ENCODE data around the gene LRP1B. TPM values are rescaled to one million over a fixed set of nuclear protein-coding genes. Genes with fewer than 3 reads are reported as not detected.

LRP1B gene
- polyA plus RNA-seq, 1 of the 3 experiments (the other 2 are of a cell fraction) = 0.28 TPM

- no peaks in the 10 kb centered on the region for H4K20me1 ChIP-seq (ENCODE audit: insufficient read depth)
- DNase-seq = no peak
- no peaks in the 10 kb centered on the region for H3K4me1 ChIP-seq (ENCODE audit: control insufficient read depth in 1 of 2, insufficient read depth in 2 of 2, low read depth in 1 of 2, low read length in 1 of 2)
- no peak overlapping the region for H3K4me2 ChIP-seq
- ChIA-PET POLR2A (no interaction called here), CTCF (interaction anchor here (1.0 to 1.2 kb wide), 2 partner anchors 11 to 13 kb away, joined by 3 to 4 read pairs; no protein-coding TSS in a partner anchor)
- no peak overlapping the region for H3K9ac ChIP-seq
- no peaks in the 10 kb centered on the region for H3K27me3 ChIP-seq (ENCODE audit: insufficient read depth)
- no peak overlapping the region for H3K27ac ChIP-seq (ENCODE audit: low read depth in 2 of 2, low read length in 1 of 2)
- H3K36me3 ChIP-seq (replicated peaks in 1 of 2; ENCODE audit: control insufficient read depth in 1 of 2, insufficient read depth in 2 of 2, low read length in 1 of 2) = no peaks in the 10 kb centered on the region
- no peak overlapping the region for H3K4me3 ChIP-seq (ENCODE audit: low read depth in 2 of 2, low read length in 1 of 2)
- H3K9me3 ChIP-seq = no peaks in the 10 kb centered on the region
- no peaks in the 10 kb centered on the region for H3K9me2 ChIP-seq
- no peaks in the 10 kb centered on the region for H3F3A ChIP-seq (replicated peaks; ENCODE audit: insufficient read depth)
- TF ChIP-seq USF2 (IDR thresholded peaks at IDR 0.05; ENCODE audit: borderline replicate concordance, low read depth, low read length) (no peak), CTCF (IDR thresholded peaks at IDR 0.05) (no peak), NFIC (IDR thresholded peaks at IDR 0.05; ENCODE audit: borderline replicate concordance) (no peak), REST (IDR thresholded peaks at IDR 0.05; ENCODE audit: low read depth, low read length) (no peak)
- 54% methylated on average over 2 of the region's 2 CpGs for WGBS (ENCODE audit: low lambda C conversion rate)
- no peaks in the 10 kb centered on the region for H3K79me2 ChIP-seq (ENCODE audit: insufficient read depth)
- no peak overlapping the region for H2AFZ ChIP-seq (ENCODE audit: low read depth)
Measured at GRCh38 chr2:141653184-141653583, 477.6 kb downstream of the LRP1B start.

- Histone ChIP-seq H3K27me3 (ENCODE audit: insufficient read depth) (no peaks in the 10 kb centered on the region), H3K4me3 (ENCODE audit: low read depth in 2 of 2, low read length in 1 of 2) (no peak overlapping the region), H3K9me3 (no peaks in the 10 kb centered on the region), H2AFZ (ENCODE audit: low read depth) (no peak overlapping the region), H3K79me2 (ENCODE audit: insufficient read depth) (no peaks in the 10 kb centered on the region), H3K4me1 (ENCODE audit: control insufficient read depth in 1 of 2, insufficient read depth in 2 of 2, low read depth in 1 of 2, low read length in 1 of 2) (no peaks in the 10 kb centered on the region), H3K36me3 (replicated peaks in 1 of 2; ENCODE audit: control insufficient read depth in 1 of 2, insufficient read depth in 2 of 2, low read length in 1 of 2) (no peaks in the 10 kb centered on the region), H3K9me2 (no peaks in the 10 kb centered on the region), H3F3A (replicated peaks; ENCODE audit: insufficient read depth) (no peaks in the 10 kb centered on the region), H3K27ac (ENCODE audit: low read depth in 2 of 2, low read length in 1 of 2) (no peak overlapping the region), H3K9ac (no peak overlapping the region), H4K20me1 (ENCODE audit: insufficient read depth) (no peaks in the 10 kb centered on the region), H3K4me2 (no peak overlapping the region)
- POLR2A ChIA-PET = no interaction called here
- CTCF ChIA-PET = interaction anchor here (1.2 kb wide), 1 partner anchor 14 kb away, joined by 3 read pairs; no protein-coding TSS in a partner anchor
- no peak for TF ChIP-seq EZH2phosphoT487 (IDR thresholded peaks at IDR 0.05; ENCODE audit: borderline replicate concordance, low read depth)
- TF ChIP-seq RAD21 (IDR thresholded peaks at IDR 0.05; ENCODE audit: low read length) = no peak
- TF ChIP-seq NFIC (IDR thresholded peaks at IDR 0.05; ENCODE audit: borderline replicate concordance) = no peak
- no peak for TF ChIP-seq MAX (IDR thresholded peaks at IDR 0.05; ENCODE audit: low read depth)
- no peak for TF ChIP-seq CTCF (IDR thresholded peaks at IDR 0.05)
- no peak for DNase-seq
Measured at GRCh38 chr2:141652308-141652707, 478.5 kb downstream of the LRP1B start.
